NCI-H82 treated with DMSO at 0.1 percent for 48 hours (cell line): Measurements from ENCODE around the gene PLCL1.

Experiments
- DNase-seq: peaks from one replicate; lab custom pipeline; 2025; ENCODE audit not compliant: unreplicated experiment; lab: John Stamatoyannopoulos, UW

Gene PLCL1

DNA sequence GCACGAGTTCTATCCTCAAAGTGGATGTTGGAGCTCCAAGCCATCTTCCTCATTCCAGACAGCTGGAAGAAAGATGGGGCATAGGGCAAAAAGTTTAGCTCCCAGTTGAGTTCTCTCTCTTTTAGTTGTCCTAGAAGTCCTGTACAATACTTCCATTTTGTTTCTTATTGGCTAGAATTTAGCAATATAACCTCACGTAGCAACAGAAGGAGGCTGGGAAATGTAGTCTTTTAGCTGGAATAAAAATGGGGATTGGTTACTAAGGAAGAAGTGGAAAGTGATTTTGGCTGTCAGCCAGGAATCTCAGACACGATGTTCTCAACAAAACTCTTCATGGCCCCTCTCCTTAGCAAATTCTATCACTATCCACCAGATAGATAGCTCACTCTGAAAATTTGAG lies 79.9 kb downstream of the PLCL1 start:
- DNase-seq = no peak

DNA sequence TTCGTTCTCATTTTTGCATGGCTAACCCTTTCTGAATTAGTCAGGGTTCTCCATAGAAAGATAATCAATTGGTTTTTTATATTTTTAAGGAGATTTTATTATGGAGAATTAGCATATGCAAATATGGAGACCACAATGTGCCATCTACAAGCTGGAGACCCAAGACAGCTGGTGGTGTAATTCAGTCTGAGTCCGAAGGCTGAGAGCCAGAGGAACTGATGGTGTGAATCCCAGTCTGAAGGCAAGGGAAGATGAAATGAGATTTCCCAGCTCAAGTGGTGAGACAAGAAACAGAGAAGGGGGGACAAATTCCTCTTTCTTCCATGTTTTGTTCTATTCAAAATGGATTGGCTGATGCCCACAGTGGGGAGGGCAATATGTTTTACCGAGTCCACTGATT lies 80.7 kb downstream of the PLCL1 start:
- DNase-seq = no peak

DNA sequence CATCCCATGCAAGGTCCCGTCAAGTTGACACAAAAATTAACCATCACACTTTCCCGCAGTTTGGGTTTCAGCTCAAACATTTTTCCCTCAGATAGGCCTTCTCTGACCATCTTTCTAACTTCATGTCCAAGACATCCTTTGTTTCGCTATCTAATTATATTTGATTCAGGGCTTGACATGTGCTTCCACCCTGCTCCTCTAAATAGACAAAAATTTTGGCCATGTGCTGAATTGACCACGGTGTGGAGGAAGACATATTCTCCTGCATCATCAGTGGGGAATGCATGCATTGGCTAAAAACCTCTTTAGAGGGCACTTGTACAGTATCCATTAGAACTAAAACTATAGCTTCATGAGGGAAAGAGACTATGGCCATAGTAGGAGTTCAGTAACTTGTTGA lies 81.2 kb downstream of the PLCL1 start:
- DNase-seq = no peak

DNA sequence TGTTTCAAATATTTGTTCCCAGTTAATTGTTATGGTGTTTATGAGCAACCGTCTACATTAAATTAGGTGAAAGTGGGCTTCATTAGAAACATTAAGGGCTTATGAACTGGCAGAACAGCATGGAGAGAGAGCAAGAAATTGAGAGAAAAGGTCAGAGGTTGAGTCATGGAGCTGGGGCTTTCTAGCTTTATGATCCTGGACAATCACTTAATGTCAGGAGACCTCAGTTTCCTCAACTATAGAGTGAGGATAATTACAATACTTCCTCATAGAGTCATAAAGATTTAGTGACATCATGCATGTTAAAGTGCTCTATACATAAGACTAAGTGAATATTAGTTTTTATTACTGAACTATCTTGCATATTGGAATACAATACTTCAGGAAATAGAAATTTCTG lies 83.9 kb downstream of the PLCL1 start:
- no peak for DNase-seq

DNA sequence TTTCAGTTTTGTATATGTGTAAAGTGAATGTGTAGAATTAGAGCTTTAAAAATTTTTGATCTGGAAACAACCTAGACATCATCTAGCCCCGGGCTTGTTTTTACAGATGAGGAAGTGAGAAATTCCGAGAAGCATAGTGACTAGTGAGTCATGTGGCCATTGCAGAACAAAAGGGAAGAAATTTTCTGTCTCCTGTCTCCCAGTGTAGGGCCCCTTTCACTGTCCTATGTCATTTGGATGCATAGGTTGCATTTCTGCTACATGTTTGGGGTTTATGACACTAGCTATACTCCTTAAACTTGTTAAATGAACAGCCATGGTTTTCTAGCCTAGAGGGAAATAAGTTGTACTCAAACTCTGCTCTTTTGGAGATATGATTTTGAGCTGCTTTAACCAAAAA lies 84.6 kb downstream of the PLCL1 start:
- DNase-seq = no peak

DNA sequence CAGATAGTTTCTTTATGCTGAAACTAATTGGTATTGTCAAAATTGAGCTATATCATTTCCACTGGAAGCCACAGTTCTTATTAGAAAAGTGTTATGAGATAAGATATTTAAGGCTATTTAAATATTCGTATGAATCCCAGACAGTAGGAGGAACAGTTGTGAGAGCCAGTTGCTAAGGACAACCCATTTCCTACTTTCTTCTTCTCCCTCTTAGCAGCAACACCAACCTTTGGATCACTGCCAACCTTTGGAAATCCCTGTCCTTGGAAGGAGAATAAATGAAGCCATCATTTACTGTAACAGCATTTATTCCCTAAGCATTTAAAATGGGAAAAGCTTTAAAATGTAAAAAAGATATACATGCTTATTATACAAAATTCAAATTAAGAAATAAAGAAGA lies 85.8 kb downstream of the PLCL1 start:
- no peak for DNase-seq

DNA sequence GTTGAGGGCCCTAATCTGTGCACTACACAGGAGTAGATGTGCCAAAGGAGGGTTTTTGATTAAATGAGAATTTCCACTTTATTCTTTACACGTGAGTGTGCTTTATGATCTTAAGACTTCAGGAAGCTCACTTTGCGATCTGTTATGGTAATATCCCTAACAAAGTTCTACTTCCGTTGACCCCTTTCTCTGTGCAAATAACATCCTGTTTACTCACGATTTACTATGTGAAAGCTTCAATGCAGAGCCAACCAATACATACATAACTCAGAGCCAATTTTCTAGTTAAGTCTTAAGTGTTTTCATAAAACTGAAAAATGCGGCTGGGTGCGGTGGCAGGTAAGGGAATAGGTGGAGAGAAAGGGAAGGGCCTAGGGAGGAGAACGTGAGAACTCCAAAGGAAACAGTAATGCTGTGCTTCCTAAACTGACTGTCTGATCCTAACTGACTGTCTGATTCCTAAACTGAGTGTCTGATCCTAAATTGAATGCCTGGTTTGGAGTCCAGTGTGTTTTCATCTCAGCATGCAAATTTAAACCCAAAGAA lies 87.6 kb downstream of the PLCL1 start:
- DNase-seq = no peak

DNA sequence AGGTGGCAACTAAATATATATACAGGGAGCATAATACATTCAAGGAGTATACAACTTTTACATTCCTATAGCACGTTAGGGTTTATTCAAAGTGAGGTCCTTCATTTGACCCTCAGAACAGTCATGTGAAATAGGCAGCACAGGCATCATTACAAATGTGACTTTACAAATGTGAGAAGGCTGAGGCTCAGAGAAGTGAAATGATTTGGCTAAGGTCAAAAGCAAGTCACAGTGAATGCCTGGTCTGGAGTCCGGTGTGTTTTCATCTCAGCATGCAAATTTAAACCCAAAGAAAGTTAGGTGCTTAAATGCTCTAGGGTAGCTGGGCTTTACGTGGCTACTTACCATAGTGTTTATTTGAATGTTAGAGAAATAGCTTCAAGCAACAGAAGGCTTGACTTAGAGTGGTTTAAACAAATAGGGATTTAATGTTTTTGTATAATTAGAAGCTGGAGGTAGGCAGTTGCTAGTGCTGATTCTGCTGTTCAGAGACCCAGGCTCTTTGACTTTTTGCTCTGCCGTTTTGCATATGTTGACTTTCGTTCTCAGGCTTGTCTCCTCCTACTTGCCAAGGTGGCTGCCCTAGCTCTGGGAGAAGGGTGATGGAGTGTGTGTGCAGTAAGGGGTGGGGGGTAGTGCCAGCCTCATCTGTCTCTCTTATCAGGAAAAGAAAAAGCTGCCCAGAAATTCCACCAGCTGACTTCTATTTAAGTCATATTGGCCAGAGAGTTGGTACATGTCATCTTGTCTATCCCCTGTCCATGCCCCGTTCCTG lies 89.2 kb downstream of the PLCL1 start:
- no peak for DNase-seq

DNA sequence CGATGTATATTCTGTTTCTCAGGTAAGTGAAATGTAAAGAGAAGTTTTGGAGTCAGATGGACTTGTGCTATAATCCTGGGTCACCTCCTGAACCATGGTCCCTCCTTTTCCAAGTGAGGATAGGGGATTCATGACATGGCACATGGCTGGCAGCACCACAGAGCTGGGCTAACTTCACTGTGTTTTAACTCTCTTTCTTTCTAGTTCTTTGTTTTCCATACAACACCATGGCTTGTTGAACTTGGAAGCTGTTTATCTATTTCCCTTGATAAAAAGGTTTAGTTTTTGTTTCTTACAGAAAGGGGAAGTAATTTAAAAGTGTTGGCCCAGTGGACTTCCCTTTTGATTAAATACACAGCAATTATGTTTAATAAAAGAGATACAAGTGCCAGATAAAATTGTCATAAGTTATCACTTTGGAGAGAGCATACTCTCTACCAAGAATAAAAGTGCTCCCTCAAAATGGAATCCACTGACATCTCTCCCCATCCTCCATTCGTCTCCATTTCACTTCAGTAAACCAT lies 90.4 kb downstream of the PLCL1 start:
- DNase-seq = no peak

DNA sequence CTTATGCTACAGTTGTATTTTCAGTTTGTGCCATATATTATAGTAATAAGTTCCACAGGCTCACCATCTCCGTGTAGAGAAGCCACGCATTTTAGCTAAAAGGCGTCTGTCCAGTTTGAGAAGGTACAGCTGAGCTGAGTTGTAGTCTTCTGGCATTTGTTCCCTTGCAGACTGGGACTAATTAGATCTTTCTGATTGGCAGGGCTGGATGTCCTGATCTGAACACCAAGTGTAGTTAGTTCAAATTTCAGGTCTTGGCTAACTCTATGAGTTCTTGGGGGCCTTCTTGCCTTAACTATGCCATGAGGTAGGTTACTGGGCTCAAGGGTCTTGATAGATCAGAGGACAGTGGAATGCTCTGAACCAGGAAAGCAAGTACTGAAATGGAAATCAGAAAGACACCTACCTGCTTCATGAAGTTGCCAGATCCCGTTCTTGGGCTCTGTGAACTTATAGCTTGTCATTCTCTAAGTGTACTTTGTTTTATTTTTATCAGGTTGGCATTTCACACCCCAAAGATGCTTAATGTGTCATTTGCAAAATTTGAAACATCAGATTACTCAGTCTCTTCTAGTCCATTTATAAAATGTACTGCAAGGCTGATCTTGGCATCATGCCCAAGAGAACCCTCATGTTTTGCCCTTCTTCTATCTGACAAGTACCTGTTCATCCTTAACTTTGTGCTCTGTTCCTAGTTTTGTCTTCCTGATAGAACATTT lies 93.7 kb downstream of the PLCL1 start:
- no peak for DNase-seq

DNA sequence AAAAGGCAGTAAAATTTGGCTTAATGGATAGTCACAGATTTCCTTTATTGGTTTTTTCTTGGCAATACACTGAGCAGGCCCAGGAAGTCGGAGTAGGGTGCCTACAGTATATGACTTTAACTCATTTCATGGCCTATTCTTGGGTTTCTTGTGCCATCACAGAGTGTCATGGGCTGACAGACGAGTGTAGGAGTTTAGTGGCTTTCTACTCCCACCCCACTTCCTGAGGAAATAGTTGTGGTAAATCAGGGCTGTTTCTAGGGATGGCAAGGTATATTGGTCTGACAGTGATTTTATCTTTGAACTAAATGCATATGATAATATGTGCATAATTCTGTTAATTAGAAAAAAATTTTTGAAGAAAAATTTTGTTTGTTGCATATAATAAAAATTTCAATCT lies 100.1 kb downstream of the PLCL1 start:
- no peak for DNase-seq

DNA sequence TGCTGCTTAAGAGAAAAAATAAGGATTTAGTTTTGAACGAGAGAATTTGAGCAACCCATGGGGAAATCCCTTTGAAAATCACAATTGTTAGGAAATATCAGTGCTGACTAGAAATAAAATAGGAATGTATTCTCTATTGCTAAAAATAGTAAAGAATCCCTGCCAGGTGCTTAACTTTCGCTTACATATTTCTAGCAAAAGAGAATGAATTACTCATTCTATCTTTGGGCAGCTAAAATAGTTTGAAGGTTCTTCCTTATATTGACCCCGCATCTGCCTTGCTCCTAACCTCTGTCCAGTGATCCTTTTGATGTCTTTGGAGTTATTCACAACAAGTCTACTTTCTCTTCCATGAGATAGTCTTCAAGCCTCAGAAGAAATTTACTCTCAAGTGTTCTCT lies 103.8 kb downstream of the PLCL1 start:
- DNase-seq = no peak

DNA sequence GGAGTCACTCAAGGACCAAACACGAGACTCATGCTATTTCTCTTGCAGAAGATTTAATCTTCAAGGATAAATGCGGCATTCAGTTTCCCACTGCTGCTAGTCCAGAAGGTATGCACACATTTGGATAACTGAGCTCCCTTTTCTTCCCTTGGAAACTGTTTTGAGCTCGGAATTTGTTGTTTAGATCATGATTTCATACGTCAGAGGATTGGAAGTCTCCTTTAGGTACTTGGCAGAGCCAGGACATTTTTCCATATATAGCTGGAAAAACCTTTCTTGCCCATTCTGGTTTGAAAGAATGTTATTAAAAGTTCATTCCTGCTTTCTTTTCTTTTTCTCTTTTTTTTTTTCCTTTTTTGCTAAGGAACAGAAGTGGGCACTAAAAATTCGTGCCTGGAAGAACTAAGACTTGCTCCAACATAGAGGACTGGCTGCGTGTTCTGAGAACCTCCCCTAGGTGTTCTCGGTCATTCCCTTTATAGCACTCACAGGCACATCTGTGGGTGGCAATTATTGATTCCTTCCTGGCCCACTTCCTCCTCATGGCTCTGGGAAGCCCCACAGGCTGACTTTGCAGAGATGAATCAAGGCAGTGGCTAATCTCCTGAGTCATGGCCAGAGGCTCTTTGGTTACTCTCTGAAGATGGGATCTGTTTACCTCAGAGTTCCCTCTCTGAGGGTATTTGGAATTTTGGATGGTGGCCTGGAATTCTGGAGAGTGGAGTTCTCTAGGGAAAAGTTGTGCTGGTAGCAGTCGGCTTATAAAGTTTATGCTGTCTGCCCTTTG lies 104.8 kb downstream of the PLCL1 start:
- DNase-seq = no peak

DNA sequence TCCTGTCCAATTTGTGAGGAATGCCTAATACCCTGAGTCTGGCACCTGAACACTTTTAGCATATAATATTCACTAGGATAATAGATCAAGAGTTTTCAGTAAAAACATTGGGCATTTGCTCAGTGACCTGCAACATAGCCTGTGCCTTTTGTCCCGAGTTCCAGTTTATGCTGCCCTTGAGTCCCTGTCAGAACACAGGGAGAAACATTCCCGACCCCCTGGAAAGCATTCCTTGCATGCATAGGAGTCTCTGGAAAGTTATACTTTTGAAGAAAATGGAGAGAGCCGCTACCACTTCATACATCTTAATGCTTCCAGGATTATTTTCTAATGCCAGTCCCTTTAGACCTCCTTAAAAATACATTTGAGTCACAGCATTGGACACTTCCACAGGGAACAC lies 107.3 kb downstream of the PLCL1 start:
- DNase-seq = no peak

DNA sequence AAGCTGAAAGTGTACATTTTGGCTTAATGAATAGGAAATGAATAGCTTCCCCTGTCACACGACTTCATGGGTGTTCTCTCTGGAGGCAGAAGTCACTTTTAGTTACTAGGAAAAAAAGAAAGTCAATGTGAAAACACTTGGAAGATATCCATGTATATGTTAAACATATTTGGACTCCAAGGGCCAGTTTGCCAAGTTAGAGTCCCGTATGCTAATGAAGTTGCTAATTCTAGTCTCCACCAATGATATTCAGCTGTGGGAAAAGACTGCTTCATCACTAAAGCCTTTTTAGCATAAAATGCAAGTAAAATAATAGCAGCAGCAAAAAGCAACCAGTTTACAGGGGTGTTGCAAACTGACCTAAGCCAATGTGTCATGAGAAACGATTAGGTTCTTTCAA lies 108.7 kb downstream of the PLCL1 start:
- no peak for DNase-seq

DNA sequence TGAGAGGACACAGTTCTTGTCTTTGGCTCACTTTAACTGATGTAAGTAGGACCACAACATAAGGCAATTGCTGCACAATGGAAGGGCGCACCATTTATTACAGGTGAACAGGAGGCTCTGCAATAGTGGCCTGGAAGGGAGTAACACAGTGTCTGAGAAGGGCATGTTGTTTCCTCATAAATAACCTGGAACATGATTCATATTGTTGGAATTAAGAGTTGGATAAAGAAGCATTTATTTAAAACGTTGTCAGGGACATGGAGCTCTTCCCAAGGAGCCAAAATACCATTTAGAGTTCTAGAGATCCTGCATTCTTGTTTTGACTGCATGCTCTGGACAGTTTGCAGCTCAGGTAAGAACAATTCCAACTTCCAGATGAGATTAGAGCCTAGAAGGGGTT lies 110.4 kb downstream of the PLCL1 start:
- DNase-seq = no peak

DNA sequence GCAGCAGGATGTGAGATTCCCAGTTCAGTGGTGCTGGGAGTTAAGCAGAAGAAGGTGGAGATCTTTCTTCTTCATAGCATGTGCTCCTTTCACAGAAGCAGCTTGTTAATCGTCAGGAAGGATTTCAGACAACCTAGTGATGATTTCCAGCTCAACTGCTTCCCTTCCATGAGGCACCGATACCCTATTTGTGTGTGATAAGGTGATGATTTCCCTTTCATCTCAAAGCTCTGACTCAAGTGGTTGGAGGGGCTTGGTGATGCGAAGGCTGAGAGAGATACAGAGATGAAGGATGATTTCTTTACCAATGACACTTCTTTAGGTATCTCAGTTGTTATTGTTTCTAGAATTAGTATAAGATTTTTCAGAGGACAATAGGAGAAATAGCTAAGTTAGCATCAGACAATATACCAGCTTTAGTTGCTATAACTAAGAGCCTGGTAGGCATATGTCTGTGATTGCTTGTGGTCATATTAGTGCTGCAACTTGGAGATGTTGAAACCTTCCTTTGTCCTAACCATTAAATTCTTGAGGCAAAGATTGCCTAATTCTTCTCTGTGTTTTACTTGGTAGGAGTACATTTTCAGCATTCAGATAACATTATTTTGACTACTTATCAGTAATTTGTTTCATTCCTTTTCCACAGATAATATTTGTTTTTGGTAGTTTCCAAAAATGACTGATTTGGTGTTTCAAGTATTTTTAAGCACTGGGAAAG lies 111.3 kb downstream of the PLCL1 start:
- DNase-seq = no peak

DNA sequence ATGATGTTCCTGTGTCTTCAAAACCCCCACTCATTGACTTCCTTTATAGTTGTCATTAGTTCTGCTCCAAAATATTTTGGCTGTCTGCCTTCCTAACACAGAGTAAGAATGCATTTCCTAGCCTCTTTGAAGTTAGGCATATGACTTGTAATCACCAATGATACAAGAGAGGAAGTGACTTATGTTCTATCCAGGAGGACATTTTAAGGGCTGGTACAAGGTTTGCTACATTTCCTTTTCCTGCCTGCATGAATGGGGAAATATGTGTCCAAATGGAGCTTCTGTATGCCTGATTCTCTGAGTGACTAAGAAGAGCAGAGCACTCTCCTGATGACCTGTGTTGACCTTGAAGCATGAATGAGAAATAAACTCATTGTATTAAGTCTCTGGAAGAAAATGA lies 115.1 kb downstream of the PLCL1 start:
- DNase-seq = no peak

DNA sequence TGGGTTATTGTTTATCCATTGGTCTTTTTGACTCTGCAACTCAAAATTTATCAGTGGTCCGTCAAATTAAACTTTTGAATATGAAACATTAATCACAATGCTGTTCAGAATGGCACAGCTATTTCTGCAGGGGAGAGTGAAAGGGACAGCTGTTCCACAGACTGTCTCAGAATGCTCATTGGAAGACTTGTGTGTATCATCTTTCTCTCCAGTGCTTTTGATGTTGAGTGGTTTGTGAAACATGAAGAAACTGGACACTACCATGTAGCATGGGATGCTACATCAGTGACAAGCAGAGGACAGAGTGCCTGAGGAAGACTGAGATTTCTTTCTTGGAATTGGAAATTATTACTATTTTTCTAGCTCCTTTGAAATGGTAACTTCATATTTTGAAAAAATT lies 115.7 kb downstream of the PLCL1 start:
- DNase-seq = no peak

DNA sequence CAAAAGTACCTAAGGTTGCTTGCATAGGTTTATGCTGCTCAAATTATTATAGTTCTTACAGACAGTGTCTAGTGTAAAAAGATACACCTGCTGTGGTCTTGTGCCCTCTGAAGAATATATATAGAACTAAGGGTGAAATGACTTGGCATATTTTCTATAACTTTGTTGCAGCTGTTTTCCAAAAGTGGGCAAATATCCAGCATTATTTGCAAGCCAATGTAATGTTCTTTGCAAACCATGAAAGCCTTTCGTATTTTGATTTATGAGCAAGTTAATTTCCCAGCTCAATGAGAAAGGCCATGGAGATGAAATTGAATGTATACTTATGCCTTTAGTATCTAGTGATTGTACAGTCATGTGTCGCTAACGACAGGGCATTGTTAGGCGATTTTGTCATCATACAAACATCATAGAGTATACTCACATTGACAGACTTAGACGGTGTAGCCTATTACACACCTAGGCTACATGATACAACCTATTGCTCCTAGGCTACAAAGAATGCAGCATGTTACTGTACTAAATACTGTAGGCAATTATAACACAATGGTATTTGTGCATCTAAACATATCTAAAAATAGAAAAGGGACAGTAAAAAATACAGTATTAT lies 116.3 kb downstream of the PLCL1 start:
- no peak for DNase-seq
